ENCODE measurements around the gene FAM227A.

FAM227A gene

DNA sequence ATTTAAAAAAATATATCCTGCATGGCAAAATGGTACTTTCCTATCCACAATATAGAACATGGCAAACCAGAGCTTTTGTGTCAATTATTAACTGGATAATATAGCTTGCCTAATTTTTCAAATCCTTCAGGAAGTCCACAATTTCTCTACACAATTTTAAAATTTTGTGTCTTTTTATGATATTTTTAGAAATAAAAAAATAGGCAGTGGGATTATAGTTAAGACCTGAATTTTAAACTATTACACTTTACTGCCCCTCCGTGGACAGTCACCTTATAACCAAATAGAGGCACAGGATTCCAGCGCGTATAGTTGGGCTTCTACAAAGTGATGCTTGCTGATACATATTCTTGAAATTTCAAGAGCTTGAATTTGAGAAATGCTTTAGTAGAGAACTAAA, 84.1 kb downstream of the FAM227A start:
- peak; percentile 11 for DNase-seq (ENCODE audit: extremely low read depth, insufficient read length)
- no peaks in the 10 kb centered on the region for H3K27me3 ChIP-seq (replicated peaks; ENCODE audit: control insufficient read depth, insufficient read depth, low read length)
- H3K36me3 ChIP-seq (ENCODE audit: control insufficient read depth, insufficient read depth, low read length): no peaks in the 10 kb centered on the region
- TF ChIP-seq, protein P1, sequence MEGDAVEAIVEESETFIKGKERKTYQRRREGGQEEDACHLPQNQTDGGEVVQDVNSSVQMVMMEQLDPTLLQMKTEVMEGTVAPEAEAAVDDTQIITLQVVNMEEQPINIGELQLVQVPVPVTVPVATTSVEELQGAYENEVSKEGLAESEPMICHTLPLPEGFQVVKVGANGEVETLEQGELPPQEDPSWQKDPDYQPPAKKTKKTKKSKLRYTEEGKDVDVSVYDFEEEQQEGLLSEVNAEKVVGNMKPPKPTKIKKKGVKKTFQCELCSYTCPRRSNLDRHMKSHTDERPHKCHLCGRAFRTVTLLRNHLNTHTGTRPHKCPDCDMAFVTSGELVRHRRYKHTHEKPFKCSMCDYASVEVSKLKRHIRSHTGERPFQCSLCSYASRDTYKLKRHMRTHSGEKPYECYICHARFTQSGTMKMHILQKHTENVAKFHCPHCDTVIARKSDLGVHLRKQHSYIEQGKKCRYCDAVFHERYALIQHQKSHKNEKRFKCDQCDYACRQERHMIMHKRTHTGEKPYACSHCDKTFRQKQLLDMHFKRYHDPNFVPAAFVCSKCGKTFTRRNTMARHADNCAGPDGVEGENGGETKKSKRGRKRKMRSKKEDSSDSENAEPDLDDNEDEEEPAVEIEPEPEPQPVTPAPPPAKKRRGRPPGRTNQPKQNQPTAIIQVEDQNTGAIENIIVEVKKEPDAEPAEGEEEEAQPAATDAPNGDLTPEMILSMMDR (IDR thresholded peaks at IDR 0.05; ENCODE audit: insufficient read depth, low read length, poor library complexity, severe bottlenecking): peak; percentile 34
- no peak overlapping the region for H3K4me3 ChIP-seq (replicated peaks; ENCODE audit: low read depth, low read length)

DNA sequence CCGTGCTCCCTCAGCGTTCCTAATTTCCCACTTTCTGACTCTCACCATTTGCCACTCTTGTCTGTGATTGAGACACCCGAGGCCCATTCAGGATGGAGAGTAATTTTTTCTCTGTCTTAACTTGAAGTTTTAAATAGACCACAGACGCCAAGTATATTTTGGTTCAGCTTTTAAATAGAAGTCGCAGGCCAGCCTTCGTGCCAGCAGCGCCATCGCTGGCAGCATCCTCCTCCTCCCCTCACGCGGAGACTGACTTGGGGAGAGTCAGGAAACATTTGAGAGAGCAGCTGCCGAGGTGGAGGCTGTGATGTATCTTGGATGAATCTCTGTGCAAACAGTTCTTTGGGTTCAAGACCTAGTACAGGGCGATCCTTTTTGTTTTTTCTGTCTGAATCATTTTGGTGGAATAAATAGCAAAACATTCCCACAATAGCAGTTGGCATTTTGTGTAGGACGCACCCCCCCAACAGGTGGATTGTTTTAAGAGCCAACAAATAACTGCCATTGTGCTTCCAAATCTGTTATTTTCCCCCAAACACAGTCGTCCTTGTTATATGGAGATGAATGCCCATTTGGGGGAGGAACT, 85.3 kb downstream of the FAM227A start:
- DNase-seq (ENCODE audit: extremely low read depth, insufficient read length): no peak
- H3K27me3 ChIP-seq (replicated peaks; ENCODE audit: control insufficient read depth, insufficient read depth, low read length): no peaks in the 10 kb centered on the region
- TF ChIP-seq, protein P1 (IDR thresholded peaks at IDR 0.05; ENCODE audit: insufficient read depth, low read length, poor library complexity, severe bottlenecking): peak; percentile 30
- peak overlapping the region; percentile 86 for H3K4me3 ChIP-seq (replicated peaks; ENCODE audit: low read depth, low read length)
- no peaks in the 10 kb centered on the region for H3K36me3 ChIP-seq (ENCODE audit: control insufficient read depth, insufficient read depth, low read length)

DNA sequence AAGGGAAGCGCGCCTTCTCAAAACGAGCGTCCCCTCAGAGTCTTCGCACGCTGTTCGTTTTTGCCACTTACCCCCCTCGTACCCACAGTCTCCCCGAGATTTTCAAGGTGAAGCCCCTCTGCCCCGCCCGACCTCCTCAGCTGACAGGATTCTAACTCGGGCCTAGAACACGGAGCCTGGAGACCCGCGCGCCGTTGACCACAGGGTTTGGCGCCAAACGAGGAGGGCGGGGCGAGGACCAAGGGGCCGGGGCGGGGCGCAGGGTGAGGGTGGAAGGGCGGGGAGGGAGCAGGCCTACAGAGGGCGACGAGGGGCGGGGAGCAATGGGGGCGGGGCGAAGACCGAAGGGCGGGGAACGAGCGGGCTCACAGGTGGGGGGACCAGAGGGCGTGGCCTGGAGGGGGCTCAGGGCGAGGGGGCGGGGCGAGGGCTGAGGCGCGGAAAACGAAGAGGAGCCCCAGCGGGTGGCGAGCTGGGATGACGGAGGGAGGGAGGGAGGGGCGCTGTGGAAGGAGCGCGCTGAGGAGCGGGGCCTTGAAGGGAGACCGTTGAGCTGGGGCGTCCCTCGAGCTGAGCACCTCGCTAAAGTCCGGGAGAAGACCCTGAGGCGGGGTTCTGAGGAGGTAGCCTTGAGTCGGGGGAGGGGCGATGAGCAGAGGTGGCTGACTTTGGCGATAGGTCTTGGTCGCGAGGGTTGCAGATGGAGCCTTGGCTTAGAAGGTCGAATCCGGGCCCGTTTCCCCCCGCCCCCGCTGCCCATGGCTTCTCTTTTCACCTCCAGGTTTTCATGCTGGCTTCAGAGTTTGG, 86.0 kb downstream of the FAM227A start, which contains the start of gene DMC1:
TSS of gene DMC1 (minus strand) at position 212 of the 807 bp plus-strand sequence. CDS start 1,927 bp downstream, outside the sequence.
- Histone ChIP-seq H3K36me3 (ENCODE audit: control insufficient read depth, insufficient read depth, low read length) (no peaks in the 10 kb centered on the region), H3K4me3 (replicated peaks; ENCODE audit: low read depth, low read length) (peak within 1 kb of the TSS; percentile 86), H3K27me3 (replicated peaks; ENCODE audit: control insufficient read depth, insufficient read depth, low read length) (no peaks in the 10 kb centered on the region)
- DNase-seq (ENCODE audit: extremely low read depth, insufficient read length): peak; percentile 94
- TF ChIP-seq, protein P1 (IDR thresholded peaks at IDR 0.05; ENCODE audit: insufficient read depth, low read length, poor library complexity, severe bottlenecking): no peak

DNA sequence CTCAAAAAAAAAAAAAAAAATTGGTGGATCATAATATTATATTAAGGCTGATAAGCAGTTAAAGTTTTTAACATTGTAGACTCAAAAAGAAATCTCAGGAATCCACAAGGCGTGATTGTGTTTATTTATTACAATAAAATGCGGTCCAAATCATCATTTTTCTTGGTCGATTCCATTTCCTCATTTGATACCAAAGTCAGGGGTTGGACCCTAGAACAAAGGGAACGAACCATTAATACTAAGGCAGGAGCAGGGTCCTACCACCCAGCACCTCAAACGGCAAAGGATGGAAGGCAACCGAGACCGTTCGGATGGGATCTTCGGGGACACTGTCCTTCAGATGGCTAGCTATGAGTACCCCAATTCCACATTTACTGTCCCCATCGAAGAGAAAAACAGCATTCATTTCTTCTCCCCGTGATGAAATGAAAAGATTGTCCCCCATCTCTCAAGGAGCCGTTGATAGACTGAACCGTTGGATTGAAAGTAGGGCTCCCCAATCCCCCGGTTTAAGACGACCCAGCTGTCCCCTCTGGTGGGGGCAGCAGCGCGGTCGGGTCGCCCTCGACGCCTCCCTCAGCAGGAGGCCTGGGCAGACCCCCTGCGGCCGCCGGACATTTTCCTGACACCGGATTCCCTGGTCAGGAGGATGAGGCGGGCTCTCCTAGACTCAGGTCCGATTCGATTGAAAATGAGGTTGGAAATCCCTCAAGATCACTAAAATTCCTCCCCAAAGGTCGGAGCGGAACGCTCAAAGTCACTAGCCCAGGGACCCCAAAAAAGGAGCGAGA, 86.8 kb downstream of the FAM227A start:
- TF ChIP-seq, protein P1 (IDR thresholded peaks at IDR 0.05; ENCODE audit: insufficient read depth, low read length, poor library complexity, severe bottlenecking): no peak
- H3K4me3 ChIP-seq (replicated peaks; ENCODE audit: low read depth, low read length): peak overlapping the region; percentile 68
- no peaks in the 10 kb centered on the region for H3K36me3 ChIP-seq (ENCODE audit: control insufficient read depth, insufficient read depth, low read length)
- H3K27me3 ChIP-seq (replicated peaks; ENCODE audit: control insufficient read depth, insufficient read depth, low read length): no peaks in the 10 kb centered on the region
- DNase-seq (ENCODE audit: extremely low read depth, insufficient read length): no peak

DNA sequence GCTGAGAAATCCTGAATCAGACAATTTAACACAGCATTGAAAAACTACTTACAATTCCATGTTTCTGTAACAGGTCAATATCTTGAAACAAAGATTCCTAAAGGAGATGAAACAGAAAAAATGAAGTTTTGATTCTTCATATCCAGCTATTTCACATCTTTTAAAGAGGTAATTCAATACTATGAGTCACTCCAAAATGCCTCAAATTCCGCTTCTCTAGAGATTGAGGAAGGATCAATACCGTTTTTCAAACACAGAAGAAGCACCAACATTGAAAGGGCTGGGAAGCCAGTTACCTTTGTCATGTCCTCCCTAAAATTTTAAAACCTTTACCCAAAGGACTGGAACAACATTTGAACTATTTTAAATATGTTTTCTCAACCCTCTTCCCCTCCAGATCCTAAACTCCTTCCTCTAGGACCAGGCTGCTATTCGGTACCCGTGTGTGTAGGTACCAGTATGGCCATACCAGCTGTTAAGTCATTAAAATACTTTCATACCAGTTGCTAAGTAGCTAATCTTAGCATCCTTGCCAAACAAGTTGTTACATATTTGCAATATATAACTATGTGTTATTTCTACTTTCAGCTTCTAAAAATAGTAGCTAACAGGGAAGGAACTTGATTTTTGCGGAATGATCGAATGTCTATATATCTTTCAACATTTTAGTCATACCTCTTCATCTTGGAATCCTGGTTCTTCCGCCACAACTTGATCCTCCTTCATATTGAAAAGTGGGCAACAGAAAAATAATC, 88.5 kb downstream of the FAM227A start:
- no peak overlapping the region for H3K4me3 ChIP-seq (replicated peaks; ENCODE audit: low read depth, low read length)
- no peak for DNase-seq (ENCODE audit: extremely low read depth, insufficient read length)
- H3K36me3 ChIP-seq (ENCODE audit: control insufficient read depth, insufficient read depth, low read length): no peaks in the 10 kb centered on the region
- TF ChIP-seq, protein P1 (IDR thresholded peaks at IDR 0.05; ENCODE audit: insufficient read depth, low read length, poor library complexity, severe bottlenecking): no peak
- no peaks in the 10 kb centered on the region for H3K27me3 ChIP-seq (replicated peaks; ENCODE audit: control insufficient read depth, insufficient read depth, low read length)
